ENCODE measurements around the gene FEZF1. TPM values are rescaled to one million over a fixed set of nuclear protein-coding genes. Genes with fewer than 3 reads are reported as not detected.

The FEZF1 gene
- total RNA-seq, 1 experiment from 2014 or later, result not detected

- Histone ChIP-seq H3K9me3 (ENCODE audit: control insufficient read depth, insufficient read depth, low read depth, low read length) (no peaks in the 10 kb centered on the region), H3K27ac (ENCODE audit: low read length) (no peak overlapping the region), H3K36me3 (ENCODE audit: control insufficient read depth, insufficient read depth, low read length) (no peaks in the 10 kb centered on the region), H3K4me1 (ENCODE audit: control insufficient read depth, insufficient read depth, low read length) (no peaks in the 10 kb centered on the region), H3K27me3 (ENCODE audit: control insufficient read depth, insufficient read depth, low read length) (no peaks in the 10 kb centered on the region), H3K4me3 (ENCODE audit: low read depth in 2 of 2, low read length in 2 of 2) (no peak overlapping the region)
- CTCF ChIA-PET, result no interaction called here
- in situ Hi-C loops (cut with HindIII; ENCODE audit: low pct_unique_long_range_greater_than_20kb, low sequenced_read_pairs), result no loop called here
- TF ChIP-seq CTCF (IDR thresholded peaks at IDR 0.05), result no peak
- no peak for TF ChIP-seq TCF7L2 (IDR thresholded peaks at IDR 0.05; ENCODE audit: low read depth, low read length)
- intact Hi-C loops (cut with micrococcal nuclease; ENCODE audit: unreplicated experiment), result no loop called here
- DNase-seq (ENCODE audit: low read depth, low spot score) (no peak), ATAC-seq (no peak)
- POLR2A ChIA-PET, result no interaction called here
- no TSS peak for BruUV-seq (replicated peaks)
Measured at GRCh38 chr7:122339145-122339904, 34.8 kb upstream of the FEZF1 start.

- ChIA-PET POLR2A (no interaction called here), CTCF (no interaction called here)
- Histone ChIP-seq H3K4me1 (ENCODE audit: control insufficient read depth, insufficient read depth, low read length) (no peaks in the 10 kb centered on the region), H3K9me3 (ENCODE audit: control insufficient read depth, insufficient read depth, low read depth, low read length) (no peaks in the 10 kb centered on the region), H3K27ac (ENCODE audit: low read length) (no peak overlapping the region), H3K27me3 (ENCODE audit: control insufficient read depth, insufficient read depth, low read length) (no peaks in the 10 kb centered on the region), H3K36me3 (ENCODE audit: control insufficient read depth, insufficient read depth, low read length) (no peaks in the 10 kb centered on the region), H3K4me3 (ENCODE audit: low read depth in 2 of 2, low read length in 2 of 2) (no peak overlapping the region)
- ATAC-seq, result no peak
- no TSS peak for BruUV-seq (replicated peaks)
- in situ Hi-C loops (cut with HindIII; ENCODE audit: low pct_unique_long_range_greater_than_20kb, low sequenced_read_pairs), result no loop called here
- intact Hi-C loops (cut with micrococcal nuclease; ENCODE audit: unreplicated experiment), result no loop called here
- TF ChIP-seq POLR2AphosphoS5 (IDR thresholded peaks at IDR 0.05; ENCODE audit: low read depth, low read length), result no peak
- no peak for TF ChIP-seq REST (IDR thresholded peaks at IDR 0.05; ENCODE audit: insufficient read depth in 1 of 2, low read depth in 2 of 2, low read length in 1 of 2)
- TF ChIP-seq SIN3A (IDR thresholded peaks at IDR 0.05; ENCODE audit: borderline replicate concordance, insufficient read depth, low read depth, low read length), result no peak
- no peak for TF ChIP-seq TCF7L2 (IDR thresholded peaks at IDR 0.05; ENCODE audit: low read depth, low read length)
- no peak for TF ChIP-seq CTCF (IDR thresholded peaks at IDR 0.05)
- DNase-seq (ENCODE audit: low read depth, low spot score), result no peak
Measured at GRCh38 chr7:122337011-122337410, 32.5 kb upstream of the FEZF1 start.
